Measurements from ENCODE around the gene TBC1D10B.

TBC1D10B gene, protein sequence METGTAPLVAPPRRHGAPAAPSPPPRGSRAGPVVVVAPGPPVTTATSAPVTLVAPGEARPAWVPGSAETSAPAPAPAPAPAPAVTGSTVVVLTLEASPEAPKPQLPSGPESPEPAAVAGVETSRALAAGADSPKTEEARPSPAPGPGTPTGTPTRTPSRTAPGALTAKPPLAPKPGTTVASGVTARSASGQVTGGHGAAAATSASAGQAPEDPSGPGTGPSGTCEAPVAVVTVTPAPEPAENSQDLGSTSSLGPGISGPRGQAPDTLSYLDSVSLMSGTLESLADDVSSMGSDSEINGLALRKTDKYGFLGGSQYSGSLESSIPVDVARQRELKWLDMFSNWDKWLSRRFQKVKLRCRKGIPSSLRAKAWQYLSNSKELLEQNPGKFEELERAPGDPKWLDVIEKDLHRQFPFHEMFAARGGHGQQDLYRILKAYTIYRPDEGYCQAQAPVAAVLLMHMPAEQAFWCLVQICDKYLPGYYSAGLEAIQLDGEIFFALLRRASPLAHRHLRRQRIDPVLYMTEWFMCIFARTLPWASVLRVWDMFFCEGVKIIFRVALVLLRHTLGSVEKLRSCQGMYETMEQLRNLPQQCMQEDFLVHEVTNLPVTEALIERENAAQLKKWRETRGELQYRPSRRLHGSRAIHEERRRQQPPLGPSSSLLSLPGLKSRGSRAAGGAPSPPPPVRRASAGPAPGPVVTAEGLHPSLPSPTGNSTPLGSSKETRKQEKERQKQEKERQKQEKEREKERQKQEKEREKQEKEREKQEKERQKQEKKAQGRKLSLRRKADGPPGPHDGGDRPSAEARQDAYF

GRCh38 chr16:30370456-30371247 is at the start of gene TBC1D10B:
Gene TBC1D10B (minus strand): TSS chr16:30370494. CDS start chr16:30370183, 311 bp downstream.
- peak; percentile 95 for DNase-seq (ENCODE audit: low read depth)

- DNase-seq (ENCODE audit: low read depth) = no peak
These were observed 48.3 kb upstream of the TBC1D10B start for GRCh38 chr16:30418350-30419181.

GRCh38 chr16:30417529-30418349 is 47.4 kb upstream of the TBC1D10B start:
- peak; percentile 82 for DNase-seq (ENCODE audit: low read depth)

DNA sequence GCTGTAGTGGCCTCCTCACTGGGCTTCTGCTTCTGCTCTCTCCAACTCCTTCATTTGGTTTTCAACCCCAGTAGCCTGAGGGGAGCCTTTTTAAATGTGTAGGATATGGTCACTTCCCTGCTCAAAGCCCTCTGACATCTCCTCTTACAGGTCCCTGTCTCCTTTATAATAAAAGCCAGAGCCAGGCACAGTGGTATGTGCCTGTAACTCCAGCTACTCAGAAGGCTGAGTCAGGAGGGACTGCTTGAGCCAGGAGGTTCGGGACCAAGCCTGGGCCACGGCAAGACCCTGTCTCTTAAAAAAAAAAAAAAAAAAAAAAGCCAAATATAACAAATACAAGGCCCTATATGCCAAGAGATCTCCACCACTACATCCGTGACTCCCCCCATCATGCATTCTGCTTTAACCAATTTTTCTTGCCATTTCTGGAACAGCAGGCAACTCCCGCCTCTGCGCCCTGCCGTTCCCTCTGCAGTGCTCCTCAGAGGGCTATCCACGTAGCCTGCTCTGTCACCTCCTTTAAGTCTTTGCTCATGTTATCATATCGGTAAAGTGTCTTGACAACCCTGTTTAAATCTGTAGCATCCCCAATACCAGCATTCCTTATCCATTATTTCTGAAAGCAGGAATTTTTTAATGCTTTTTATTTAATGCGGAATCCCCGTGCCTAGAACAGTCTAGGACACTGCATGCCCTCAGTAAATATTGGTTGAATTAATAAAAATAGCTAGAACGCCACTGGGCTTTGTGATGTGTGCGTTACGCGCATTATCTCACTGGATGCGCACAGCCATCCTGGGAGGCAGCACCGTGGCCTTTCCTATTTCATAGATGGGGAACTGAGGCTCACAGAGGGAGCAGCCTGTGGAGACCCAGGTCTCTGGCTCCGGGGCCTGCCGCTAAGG is 46.6 kb upstream of the TBC1D10B start:
- no peak for DNase-seq (ENCODE audit: low read depth)

DNA sequence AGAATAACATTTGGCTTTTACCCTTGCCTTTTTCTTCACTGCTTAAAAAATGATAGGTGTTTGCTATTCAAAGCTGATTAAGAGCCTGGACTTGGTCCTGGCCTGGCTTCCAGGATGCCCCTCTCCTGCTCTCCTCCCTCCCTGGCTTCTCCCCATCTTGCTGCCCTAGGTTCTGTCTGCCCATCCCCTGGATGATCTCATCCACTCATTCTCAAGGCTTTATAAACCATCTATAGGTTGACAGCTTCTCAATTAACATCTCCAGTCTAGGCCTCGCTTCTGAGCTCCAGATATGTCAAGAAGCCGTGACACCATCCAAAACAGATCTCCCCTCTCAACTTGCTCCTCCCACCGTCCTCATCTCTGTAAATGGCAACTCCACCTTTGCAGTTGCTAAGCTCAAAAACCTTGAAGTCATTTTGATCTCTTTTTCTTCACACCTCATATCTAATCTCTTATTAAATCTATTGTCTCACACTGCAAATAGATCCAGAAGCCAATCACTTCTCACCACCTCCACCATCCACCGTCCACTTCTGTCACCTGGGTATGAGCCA is 45.8 kb upstream of the TBC1D10B start:
- no peak for DNase-seq (ENCODE audit: low read depth)

DNA sequence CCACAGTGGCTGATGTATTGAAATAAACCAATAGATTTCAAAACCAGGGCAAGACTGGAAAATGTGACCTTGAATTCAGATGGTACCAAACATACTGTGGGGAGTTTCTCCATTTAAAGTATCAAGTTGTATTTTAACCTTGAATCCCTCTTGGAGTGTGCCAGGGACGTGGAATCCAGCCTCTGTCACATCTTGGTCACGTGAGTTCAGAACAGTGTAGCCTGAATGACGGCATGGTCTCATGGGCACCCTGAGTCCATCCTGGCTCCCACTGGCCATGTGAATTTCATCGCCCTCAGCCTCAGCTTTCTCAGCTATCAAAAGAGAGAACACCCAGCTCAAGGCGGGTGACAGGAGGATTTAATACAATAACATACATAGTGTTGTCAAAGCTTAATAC is 43.9 kb upstream of the TBC1D10B start:
- DNase-seq (ENCODE audit: low read depth) = no peak

DNA sequence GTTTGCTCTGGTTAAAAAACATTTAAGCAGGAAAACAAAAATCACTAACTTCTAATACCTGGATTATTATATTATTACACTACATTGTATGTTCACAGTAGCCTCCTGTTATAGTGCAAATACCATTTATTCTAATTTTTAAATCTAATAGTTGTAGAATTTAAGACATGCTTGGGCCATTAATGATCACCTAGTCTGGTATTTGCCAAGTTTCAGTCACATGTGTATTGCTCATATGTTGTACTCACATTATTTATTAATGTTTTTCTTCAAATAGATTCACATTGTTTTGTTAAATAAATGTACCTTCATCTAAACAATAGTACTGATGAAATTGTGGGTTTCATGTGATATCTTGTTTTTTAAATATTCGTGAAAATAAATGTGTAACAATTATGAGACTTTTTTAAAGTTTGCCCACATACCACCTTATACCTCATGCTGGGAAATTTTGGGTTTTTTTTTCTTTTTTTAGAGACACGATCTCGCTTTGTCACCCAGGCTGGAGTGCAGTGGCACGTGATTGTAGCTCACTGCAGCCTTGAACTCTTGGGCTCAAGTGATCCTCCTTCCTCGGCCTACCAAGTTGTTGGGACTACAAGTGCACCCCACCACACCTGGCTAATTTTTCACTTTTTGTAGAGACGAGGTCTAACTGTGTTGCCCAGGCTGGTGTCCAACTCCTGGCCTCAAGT is 43.0 kb upstream of the TBC1D10B start:
- DNase-seq (ENCODE audit: low read depth) = no peak

- DNase-seq (ENCODE audit: low read depth) = peak; percentile 84
These were observed 39.1 kb upstream of the TBC1D10B start for GRCh38 chr16:30409125-30410060.

DNA sequence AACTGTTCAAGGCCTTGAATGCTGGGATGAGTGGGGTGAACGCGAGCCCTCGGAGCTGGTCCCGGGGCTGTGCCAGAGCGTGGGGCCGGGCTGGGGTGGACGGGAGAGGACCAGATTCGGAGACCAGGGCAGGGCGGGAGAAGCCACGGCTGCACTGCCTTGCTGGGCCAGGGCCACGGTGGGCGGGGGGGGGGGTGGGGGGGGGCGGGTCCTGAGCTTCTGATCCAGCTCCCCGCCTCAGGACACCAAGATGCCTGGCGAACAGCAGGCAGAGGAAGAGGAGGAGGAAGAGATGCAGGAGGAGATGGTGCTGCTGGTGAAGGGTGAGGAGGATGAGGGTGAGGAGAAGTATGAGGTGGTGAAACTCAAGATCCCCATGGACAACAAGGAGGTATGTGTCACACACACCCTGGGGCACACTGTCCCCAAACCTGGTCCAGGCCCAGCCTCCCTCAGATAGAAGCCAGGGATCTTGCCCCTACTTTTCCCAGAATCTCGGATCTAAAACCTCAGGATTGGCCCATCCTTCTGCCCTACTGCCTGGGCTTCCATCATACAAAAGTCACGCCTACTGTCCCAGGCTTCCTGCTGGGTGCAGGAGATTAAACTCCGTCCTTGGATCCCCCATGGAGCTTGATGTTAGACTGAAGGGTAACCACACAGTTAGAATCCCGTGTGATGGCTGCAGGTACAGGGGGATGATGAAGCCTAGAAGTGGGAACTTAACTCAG is 37.7 kb upstream of the TBC1D10B start:
- DNase-seq (ENCODE audit: low read depth) = no peak

DNA sequence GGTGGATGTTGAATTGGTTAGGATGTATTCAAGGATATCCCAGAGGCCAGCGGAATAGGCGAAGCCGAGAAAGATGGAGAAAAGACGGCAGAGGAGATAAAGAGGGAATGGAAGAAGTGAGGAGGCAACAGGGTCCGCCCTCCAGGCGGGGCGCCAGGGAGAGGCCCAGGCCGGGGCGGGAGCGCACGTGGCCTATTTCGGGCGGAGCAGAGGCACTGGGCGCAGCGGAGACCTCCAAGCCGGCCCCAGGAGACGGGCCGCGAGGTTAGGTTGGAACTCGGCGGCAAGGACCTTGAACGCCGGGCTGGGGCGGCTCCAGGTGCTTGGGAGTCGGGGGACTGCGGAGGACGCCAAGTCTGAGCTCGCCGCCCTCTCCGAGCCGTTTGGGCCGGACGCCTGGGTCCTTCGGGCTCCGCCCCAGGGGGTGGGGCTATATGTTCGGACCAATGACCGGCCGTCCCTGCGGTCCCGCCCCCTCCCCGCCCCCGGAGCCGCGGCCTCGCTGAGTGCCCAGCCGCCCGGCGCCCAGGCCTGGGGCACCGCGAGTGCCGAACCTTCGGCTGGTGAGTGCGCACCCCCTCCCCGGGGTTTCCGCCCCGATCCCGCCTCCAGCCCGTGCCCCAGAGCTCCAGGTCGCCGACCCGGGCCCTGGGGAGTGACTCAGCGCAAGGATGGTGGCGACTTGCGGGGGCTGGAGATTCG is 37.0 kb upstream of the TBC1D10B start, which contains the start of gene ZNF771:
ZNF771 (plus strand) TSS at position 505 of the 702 bp plus-strand sequence. CDS start 448 bp downstream, outside the sequence.
- peak; percentile 93 for DNase-seq (ENCODE audit: low read depth)

GRCh38 chr16:30406795-30407101 is 36.5 kb upstream of the TBC1D10B start:
- no peak for DNase-seq (ENCODE audit: low read depth)

- no peak for DNase-seq (ENCODE audit: low read depth)
These were observed 31.6 kb upstream of the TBC1D10B start for GRCh38 chr16:30401768-30402425.

- DNase-seq (ENCODE audit: low read depth) = no peak
These were observed 29.3 kb upstream of the TBC1D10B start for GRCh38 chr16:30399435-30400186.

GRCh38 chr16:30398661-30399434 is 28.6 kb upstream of the TBC1D10B start:
- DNase-seq (ENCODE audit: low read depth) = no peak

Measured in stimulated activated CD8-positive, alpha-beta memory T cell treated with anti-CD3 and anti-CD28 coated beads, Interleukin-4, amount 100 ng/mL, for 24 hours (primary cell).